Mucosa of descending colon (tissue), 3 donors: ENCODE results near the gene RC3H1. TPM values are rescaled to one million over a fixed set of nuclear protein-coding genes. Genes with fewer than 3 reads are reported as not detected.
"Not testable (repeated sequence)": the region's sequence is repeated elsewhere in the genome, so short reads cannot be mapped to it uniquely, and the experiment has no call there.

Experiments
- ATAC-seq: fragments of 200-7000 bp; cut with Tn5 transposase; one replicate; pipeline ENCODE4 v1.9.1; 2020; ENCODE audit warnings: mild to moderate bottlenecking, moderate library complexity
- DNase-seq, 3 donors: peaks; one replicate each; pipeline ENCODE4 v3.0.0-alpha.2; 2020
- H3K36me3 ChIP-seq: fragments of 200-600 bp; one replicate; pipeline ENCODE4 v1.8.0; 2021; ENCODE audit warnings: low read depth, mild to moderate bottlenecking
- H3K4me1 ChIP-seq: fragments of 200-600 bp; one replicate; pipeline ENCODE4 v1.8.0; 2021; ENCODE audit warnings: low read depth, mild to moderate bottlenecking
- H3K4me3 ChIP-seq: fragments of 200-600 bp; one replicate; pipeline ENCODE4 v1.8.0; 2021; ENCODE audit warnings: mild to moderate bottlenecking
- H3K9me3 ChIP-seq: fragments of 200-600 bp; one replicate; pipeline ENCODE4 v1.8.0; 2021; ENCODE audit warnings: mild to moderate bottlenecking
- intact Hi-C, 2 donors: fragments of 100-400 bp; cut with DNase I in 1 of 2; cut with micrococcal nuclease in 1 of 2; formaldehyde crosslinking; loops; one replicate each; pipeline versions ENCODE4 v1.11.0 to v1.11.1; 2022; cut with DNase I, micrococcal nuclease
- total RNA-seq, 3 donors: library from RNA; stranded (reverse); fragmentation: NEBNext Ultra II Directional in 2 of 3; extraction: Animal tissue kit (Norgen Biotek cat#: 25700) in 2 of 3; gene quantifications; one replicate each; pipeline versions ENCODE4 v1.2.1 to v1.2.4, GENCODE V29; 2021 to 2023
- TF ChIP-seq, protein P1 (sequence below): fragments of 200-600 bp; IDR thresholded peaks from one replicate; pipeline ENCODE4 v1.8.0; 2022; ENCODE audit warnings: antibody characterized with exemption, mild to moderate bottlenecking
- donor health status: DM: no; HTN: no; CAD: no; lungs with moderate emphysema.
- donor health status: DM: no; HTN: no; CAD: no.
- donor health status: DM: no; HTN: yes; CAD: no.

Gene RC3H1
- total RNA-seq, 3 donors from 2014 or later: 38.0 to 51.2 (median 50.1) TPM

DNA sequence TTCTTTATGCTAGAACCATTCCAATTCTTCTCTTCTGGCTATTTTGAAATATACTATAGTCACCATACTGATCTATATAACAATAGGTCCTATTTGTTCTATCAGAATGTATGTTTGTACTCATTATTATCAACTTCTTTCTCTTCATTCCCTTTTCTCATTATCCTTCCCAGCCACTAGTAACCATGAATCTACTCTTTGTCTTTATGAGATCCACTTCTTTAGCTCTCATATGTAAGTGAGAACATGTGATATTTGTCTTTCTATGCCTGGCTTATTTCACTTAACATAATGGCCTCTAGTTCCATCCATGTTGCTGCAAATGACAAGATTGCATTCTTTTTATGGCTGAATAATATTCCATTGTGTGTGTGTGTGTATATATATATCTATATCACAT, 31.7 kb upstream of the RC3H1 start:
- TF ChIP-seq, protein P1, sequence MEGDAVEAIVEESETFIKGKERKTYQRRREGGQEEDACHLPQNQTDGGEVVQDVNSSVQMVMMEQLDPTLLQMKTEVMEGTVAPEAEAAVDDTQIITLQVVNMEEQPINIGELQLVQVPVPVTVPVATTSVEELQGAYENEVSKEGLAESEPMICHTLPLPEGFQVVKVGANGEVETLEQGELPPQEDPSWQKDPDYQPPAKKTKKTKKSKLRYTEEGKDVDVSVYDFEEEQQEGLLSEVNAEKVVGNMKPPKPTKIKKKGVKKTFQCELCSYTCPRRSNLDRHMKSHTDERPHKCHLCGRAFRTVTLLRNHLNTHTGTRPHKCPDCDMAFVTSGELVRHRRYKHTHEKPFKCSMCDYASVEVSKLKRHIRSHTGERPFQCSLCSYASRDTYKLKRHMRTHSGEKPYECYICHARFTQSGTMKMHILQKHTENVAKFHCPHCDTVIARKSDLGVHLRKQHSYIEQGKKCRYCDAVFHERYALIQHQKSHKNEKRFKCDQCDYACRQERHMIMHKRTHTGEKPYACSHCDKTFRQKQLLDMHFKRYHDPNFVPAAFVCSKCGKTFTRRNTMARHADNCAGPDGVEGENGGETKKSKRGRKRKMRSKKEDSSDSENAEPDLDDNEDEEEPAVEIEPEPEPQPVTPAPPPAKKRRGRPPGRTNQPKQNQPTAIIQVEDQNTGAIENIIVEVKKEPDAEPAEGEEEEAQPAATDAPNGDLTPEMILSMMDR: no peak
- intact Hi-C loops: no loop called here
- Histone ChIP-seq H3K36me3 (no peaks in the 10 kb centered on the region), H3K4me1 (no peaks in the 10 kb centered on the region), H3K9me3 (no peaks in the 10 kb centered on the region), H3K4me3 (no peak overlapping the region)
- DNase-seq (no peak), ATAC-seq (no peak)

GRCh38 chr1:174052621-174053020, 30.5 kb upstream of the RC3H1 start:
- no peak for ATAC-seq
- H3K4me1 ChIP-seq: no peaks in the 10 kb centered on the region
- TF ChIP-seq, protein P1: no peak
- no peaks in the 10 kb centered on the region for H3K36me3 ChIP-seq
- H3K4me3 ChIP-seq: no peak overlapping the region
- DNase-seq: no peak
- no peaks in the 10 kb centered on the region for H3K9me3 ChIP-seq
- intact Hi-C loops: no loop called here

DNA sequence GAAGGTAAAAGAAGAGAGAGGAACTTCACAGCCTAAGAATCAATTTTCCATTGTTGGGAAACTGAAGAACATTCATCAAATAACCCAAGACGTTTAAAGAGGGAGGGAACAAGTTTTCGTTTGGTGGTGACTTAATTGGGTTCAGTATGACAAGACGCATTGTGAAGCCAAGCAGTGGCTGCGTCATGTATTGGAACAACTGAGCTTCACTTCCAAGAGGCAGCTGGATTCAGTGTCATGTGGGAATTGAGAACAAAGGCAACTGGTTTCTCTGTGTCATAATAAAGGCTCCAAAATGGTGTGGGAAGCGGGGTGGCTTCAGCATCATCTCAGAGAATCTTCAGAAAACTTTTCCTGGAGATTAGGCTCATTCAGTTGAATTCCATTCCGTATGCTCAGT, 29.8 kb upstream of the RC3H1 start:
- no peaks in the 10 kb centered on the region for H3K9me3 ChIP-seq
- intact Hi-C loops: no loop called here
- ATAC-seq (no peak), DNase-seq (peak in 1 of 3 donors; percentile 10)
- H3K4me1 ChIP-seq: no peaks in the 10 kb centered on the region
- H3K36me3 ChIP-seq: no peaks in the 10 kb centered on the region
- H3K4me3 ChIP-seq: no peak overlapping the region
- TF ChIP-seq, protein P1: no peak

DNA sequence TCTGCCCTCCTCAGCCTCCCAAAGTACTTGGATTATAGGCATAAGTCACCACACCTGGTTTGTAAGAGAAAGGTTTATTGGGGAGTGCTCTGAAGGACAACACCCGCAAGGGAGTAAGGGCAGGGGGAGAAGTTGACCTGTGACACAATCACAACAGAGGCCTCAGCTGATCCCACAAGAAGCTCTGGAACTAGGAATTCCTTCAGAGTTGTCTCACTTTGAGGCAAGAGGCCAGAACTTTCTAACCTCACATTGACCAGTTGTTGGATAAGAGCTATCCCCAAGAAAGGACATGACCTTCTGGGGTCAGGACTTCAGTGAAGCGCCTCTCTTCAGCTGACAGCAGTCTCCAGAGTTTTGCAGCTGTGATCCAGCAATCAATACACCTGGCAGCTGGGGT, 27.4 kb upstream of the RC3H1 start:
- Histone ChIP-seq H3K4me3 (no peak overlapping the region), H3K4me1 (no peaks in the 10 kb centered on the region), H3K36me3 (no peaks in the 10 kb centered on the region), H3K9me3 (no peaks in the 10 kb centered on the region)
- TF ChIP-seq, protein P1: no peak
- DNase-seq (no peak), ATAC-seq (no peak)
- intact Hi-C loops: no loop called here

DNA sequence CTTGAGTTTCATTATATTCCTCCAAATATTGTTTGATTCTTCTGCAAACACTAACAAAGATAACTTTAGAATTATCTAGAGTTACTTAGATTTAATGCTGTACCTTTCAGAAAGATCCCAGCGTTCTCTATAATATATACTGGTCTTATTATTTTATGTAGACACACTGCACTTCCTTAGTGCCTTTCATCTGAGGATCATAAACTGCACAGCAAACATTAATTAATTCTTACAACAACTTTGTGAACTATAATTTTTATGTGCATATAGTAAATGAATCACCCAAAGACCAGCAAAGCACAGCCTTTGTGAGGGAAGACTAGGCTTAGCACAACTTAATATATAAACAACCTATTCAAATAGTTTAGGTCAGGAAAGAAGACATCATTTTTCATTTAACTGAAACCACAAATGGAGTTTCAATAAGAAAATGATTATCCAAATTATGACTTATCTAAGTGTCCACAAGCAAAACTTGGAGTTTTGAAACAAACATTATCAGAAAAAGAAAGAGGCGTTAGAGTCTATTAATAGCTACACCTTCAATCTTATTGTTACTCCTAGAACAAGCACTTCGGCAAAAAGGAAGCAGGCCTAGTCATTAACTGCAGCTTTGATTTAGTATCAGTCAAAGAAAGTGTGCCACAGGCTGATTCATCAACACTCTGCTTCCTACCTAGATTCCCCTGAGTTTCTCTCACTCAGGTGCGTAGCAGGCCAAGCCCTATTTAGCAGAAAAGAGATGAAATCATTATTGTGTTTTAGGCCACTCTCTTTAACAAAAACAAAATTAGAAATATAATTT, 22.5 kb upstream of the RC3H1 start:
- no peaks in the 10 kb centered on the region for H3K4me1 ChIP-seq
- H3K36me3 ChIP-seq: no peaks in the 10 kb centered on the region
- H3K4me3 ChIP-seq: no peak overlapping the region
- intact Hi-C loops: no loop called here
- ATAC-seq: peak; percentile 83
- no peak for DNase-seq
- no peaks in the 10 kb centered on the region for H3K9me3 ChIP-seq
- TF ChIP-seq, protein P1: no peak

DNA sequence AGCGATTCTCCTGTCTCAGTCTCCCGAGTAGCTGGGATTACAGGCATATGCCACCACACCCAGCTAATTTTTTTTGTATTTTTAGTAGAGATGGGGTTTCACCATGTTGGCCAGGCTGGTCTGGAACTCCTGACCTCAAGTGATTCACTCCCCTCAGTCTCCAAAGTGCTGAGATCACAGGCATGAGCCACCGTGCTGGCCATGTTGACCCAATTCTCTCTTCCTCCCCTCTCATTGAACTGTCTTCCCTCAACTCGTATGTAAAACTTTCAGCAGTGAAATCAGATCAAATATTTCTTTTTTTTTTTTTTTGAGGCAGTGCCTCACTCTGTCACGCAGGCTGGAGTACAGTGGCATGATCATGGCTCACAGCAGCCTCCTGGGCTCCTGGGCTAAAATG, 20.4 kb upstream of the RC3H1 start:
- intact Hi-C loops, H3K9me3 ChIP-seq, H3K4me3 ChIP-seq, DNase-seq, H3K36me3 ChIP-seq, H3K4me1 ChIP-seq, ATAC-seq: not testable (repeated sequence)
